ENCODE data around the gene RRP15. TPM values are rescaled to one million over a fixed set of nuclear protein-coding genes. Genes with fewer than 3 reads are reported as not detected.

Gene RRP15
- total RNA-seq, 1 experiment from 2014 or later = 25.5 TPM

DNA sequence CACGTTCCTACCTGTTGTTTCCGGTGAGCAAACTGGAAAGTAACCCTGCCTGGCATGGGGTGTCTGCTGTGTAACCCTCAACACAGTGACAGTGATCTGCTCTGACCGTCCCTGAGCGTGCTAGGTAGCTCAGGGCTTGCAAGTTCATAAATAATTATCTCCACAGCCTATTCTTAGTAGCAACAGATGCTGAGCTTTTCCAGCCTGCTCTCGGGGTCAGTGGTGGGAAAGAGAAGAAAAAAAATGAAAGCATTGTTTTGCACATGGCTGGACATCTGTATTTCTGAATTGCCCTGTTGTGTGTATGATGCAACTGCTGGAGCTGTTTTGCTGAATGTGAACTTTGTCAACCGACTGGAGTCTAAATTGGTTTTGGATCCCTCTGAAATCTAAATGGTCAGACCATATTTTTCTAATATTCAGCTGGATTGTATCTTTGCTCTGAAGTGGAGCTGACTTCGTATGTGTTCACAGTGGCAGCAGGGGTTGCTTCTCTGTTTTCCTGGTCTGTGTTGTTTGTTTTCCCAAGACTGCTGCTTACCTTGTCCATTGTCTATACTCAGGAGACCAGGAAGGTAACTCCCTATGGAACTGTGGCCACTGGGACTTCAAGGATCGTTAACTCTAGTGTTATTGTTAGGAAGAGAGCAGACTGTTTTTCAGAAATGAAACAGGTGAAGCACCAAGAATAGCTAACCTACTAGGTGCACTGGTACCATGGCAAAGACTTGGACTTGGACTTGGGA, 87.0 kb downstream of the RRP15 start:
- no peak overlapping the region for H3K9ac ChIP-seq (ENCODE audit: low read length)
- no peak overlapping the region for H3K4me3 ChIP-seq (replicated peaks in 1 of 2; ENCODE audit: low read depth in 1 of 2, low read length in 2 of 2)
- ChIA-PET POLR2A (no interaction called here), RAD21 (ENCODE audit: low non-redundant PET in 1 of 2, low total read pairs in 2 of 2, uncharacterized antibody in 2 of 2, unreplicated experiment in 2 of 2) (no interaction called here), CTCF (no interaction called here)
- H3K9me3 ChIP-seq (ENCODE audit: control insufficient read depth in 1 of 2, insufficient read depth in 1 of 2, low read depth in 1 of 2, low read length in 2 of 2) = no peaks in the 10 kb centered on the region
- no peak overlapping the region for H3K27ac ChIP-seq (ENCODE audit: low read depth, low read length)
- no peak overlapping the region for H2AFZ ChIP-seq (ENCODE audit: low read depth, low read length, poor library complexity, severe bottlenecking)
- H4K20me1 ChIP-seq (ENCODE audit: insufficient read depth) = 0 out of 2 replicates have a peak, but pooled peaks cover 3% of the 10 kb centered on the region
- TF ChIP-seq, protein P1, sequence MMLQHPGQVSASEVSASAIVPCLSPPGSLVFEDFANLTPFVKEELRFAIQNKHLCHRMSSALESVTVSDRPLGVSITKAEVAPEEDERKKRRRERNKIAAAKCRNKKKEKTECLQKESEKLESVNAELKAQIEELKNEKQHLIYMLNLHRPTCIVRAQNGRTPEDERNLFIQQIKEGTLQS (IDR thresholded peaks at IDR 0.05) = no peak
- TF ChIP-seq YY1 (IDR thresholded peaks at IDR 0.05; ENCODE audit: extremely low read depth, insufficient replicate concordance, low read depth, low read length) = no peak
- no peak for TF ChIP-seq RAD21 (IDR thresholded peaks at IDR 0.05; ENCODE audit: low read depth)
- TF ChIP-seq, protein P2, sequence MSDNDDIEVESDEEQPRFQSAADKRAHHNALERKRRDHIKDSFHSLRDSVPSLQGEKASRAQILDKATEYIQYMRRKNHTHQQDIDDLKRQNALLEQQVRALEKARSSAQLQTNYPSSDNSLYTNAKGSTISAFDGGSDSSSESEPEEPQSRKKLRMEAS (IDR thresholded peaks at IDR 0.05) = no peak
- no peak for TF ChIP-seq ZNF274 (IDR thresholded peaks at IDR 0.05; ENCODE audit: low read depth, low read length)
- no peak for TF ChIP-seq CEBPB (IDR thresholded peaks at IDR 0.05; ENCODE audit: low read depth)
- TF ChIP-seq, protein P3, sequence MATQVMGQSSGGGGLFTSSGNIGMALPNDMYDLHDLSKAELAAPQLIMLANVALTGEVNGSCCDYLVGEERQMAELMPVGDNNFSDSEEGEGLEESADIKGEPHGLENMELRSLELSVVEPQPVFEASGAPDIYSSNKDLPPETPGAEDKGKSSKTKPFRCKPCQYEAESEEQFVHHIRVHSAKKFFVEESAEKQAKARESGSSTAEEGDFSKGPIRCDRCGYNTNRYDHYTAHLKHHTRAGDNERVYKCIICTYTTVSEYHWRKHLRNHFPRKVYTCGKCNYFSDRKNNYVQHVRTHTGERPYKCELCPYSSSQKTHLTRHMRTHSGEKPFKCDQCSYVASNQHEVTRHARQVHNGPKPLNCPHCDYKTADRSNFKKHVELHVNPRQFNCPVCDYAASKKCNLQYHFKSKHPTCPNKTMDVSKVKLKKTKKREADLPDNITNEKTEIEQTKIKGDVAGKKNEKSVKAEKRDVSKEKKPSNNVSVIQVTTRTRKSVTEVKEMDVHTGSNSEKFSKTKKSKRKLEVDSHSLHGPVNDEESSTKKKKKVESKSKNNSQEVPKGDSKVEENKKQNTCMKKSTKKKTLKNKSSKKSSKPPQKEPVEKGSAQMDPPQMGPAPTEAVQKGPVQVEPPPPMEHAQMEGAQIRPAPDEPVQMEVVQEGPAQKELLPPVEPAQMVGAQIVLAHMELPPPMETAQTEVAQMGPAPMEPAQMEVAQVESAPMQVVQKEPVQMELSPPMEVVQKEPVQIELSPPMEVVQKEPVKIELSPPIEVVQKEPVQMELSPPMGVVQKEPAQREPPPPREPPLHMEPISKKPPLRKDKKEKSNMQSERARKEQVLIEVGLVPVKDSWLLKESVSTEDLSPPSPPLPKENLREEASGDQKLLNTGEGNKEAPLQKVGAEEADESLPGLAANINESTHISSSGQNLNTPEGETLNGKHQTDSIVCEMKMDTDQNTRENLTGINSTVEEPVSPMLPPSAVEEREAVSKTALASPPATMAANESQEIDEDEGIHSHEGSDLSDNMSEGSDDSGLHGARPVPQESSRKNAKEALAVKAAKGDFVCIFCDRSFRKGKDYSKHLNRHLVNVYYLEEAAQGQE (IDR thresholded peaks at IDR 0.05; ENCODE audit: low read depth) = no peak
- TF ChIP-seq POLR2AphosphoS5 (IDR thresholded peaks at IDR 0.05; ENCODE audit: low read depth, low read length) = no peak
- no peak for TF ChIP-seq ELF1 (IDR thresholded peaks at IDR 0.05; ENCODE audit: borderline replicate concordance, low read depth)
- TF ChIP-seq EZH2phosphoT487 (IDR thresholded peaks at IDR 0.05; ENCODE audit: borderline replicate concordance) = no peak
- TF ChIP-seq CBX3 (IDR thresholded peaks at IDR 0.05; ENCODE audit: low read depth) = no peak
- TF ChIP-seq EGR1 (IDR thresholded peaks at IDR 0.05; ENCODE audit: low read depth) = no peak
- no peak for TF ChIP-seq TCF7L2 (IDR thresholded peaks at IDR 0.05; ENCODE audit: borderline replicate concordance, extremely low read depth, insufficient read depth, insufficient read length)
- TF ChIP-seq, protein P4, sequence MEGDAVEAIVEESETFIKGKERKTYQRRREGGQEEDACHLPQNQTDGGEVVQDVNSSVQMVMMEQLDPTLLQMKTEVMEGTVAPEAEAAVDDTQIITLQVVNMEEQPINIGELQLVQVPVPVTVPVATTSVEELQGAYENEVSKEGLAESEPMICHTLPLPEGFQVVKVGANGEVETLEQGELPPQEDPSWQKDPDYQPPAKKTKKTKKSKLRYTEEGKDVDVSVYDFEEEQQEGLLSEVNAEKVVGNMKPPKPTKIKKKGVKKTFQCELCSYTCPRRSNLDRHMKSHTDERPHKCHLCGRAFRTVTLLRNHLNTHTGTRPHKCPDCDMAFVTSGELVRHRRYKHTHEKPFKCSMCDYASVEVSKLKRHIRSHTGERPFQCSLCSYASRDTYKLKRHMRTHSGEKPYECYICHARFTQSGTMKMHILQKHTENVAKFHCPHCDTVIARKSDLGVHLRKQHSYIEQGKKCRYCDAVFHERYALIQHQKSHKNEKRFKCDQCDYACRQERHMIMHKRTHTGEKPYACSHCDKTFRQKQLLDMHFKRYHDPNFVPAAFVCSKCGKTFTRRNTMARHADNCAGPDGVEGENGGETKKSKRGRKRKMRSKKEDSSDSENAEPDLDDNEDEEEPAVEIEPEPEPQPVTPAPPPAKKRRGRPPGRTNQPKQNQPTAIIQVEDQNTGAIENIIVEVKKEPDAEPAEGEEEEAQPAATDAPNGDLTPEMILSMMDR (IDR thresholded peaks at IDR 0.05 in 2 of 3, conservative IDR thresholded peaks at IDR 0.05 in 1 of 3; ENCODE audit: borderline replicate concordance in 1 of 3, insufficient read depth in 1 of 3, low read depth in 2 of 3, low read length in 2 of 3) = no peak
- no peak for TF ChIP-seq EZH2 (IDR thresholded peaks at IDR 0.05)
- TF ChIP-seq SRF (IDR thresholded peaks at IDR 0.05; ENCODE audit: low read depth) = no peak
- peaks cover 24% of the 10 kb centered on the region for H3K27me3 ChIP-seq (ENCODE audit: insufficient read depth, low read length)
- ATAC-seq = no peak
- no peaks in the 10 kb centered on the region for H3K9me2 ChIP-seq (ENCODE audit: insufficient read depth)
- H3K79me2 ChIP-seq (ENCODE audit: insufficient read depth, low read length) = no peaks in the 10 kb centered on the region
- BruUV-seq (replicated peaks) = no TSS peak
- no peak overlapping the region for H3K4me2 ChIP-seq (ENCODE audit: low read length)
- intact Hi-C loops (cut with micrococcal nuclease) = no loop called here
- no peaks in the 10 kb centered on the region for H3K36me3 ChIP-seq (ENCODE audit: control insufficient read depth in 1 of 2, insufficient read depth in 2 of 2, low read length in 2 of 2)
- peaks cover 21 to 26% of the 10 kb centered on the region in 2 experiments for H3K4me1 ChIP-seq (ENCODE audit: control insufficient read depth in 1 of 2, insufficient read depth in 2 of 2, low read length in 2 of 2)
- no peak for DNase-seq (ENCODE audit: low read depth, low spot score)
